ENCODE measurements around the gene CGNL1.

Gene CGNL1

DNA sequence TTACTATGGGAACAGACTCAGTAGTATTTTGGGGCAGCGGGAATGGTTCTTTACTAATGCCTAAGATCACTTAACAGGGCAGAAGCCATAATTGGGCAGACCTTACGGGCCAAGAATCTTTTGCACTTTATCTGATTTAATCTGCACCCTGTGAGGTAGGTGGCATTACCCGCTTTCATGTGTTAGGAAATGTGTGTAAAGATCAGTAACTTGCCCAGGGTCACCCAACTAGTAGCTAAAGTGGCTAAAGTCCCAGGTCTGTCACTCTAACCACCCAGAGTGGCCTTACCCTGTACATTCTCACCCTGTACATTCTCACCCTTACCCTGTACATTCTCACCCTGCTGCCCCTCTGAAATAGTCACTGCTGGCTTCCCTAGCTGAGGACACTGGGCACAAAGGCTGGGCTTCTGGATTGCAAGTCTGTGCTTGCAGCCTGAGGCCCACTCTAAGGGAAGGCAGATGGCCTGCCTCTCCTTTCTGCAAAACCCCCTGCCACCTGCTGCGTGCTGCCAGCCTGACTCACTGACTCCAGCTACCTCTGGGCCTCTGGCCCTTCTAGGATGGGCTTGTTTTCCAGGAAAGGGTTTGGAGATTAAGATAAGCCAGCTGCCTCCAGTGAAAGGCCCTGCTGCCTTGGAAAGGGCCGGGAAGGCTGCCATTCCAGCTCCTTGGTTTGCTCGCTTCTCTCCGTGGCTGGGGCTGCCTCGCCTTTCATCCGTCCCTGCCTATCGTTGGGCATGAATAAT lies 177.9 kb downstream of the CGNL1 start:
- DNase-seq, result no peak

DNA sequence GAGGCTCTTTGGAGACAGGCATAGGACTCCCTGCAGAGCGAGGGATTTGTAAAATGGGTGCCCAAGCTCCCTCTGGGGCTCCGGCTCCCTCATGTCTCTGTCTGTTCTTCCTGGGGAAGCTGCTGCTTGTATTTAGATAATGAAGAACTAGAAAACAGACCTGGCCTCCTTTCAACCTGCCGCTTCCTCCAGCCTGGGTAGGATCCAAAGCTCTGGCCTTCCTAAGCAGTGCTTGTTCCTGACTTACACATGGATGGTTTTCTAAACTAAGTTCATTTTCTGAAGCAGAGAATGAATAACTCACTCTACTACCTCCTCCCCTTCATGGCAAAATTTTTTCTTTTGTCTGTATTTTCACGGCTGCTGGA lies 178.5 kb downstream of the CGNL1 start:
- no peak for DNase-seq

DNA sequence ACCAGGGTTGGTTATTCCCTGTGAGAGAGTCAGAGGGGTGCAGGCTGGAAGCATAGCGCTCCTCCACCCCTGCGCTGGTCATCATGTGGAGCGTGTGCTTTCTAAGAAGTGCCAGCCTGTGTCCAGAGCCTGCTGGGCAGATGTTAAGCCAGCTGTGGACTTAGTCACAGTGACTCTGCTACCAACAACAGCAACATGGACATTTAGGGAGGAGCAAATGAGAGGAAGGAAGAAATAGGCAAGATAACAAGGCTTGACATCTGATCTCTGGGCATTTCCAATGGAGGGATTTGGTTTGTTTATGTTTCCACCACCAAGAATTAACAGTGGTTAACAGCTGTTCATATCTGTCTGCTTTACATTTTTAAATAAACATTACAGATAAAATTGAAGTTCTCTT lies 179.0 kb downstream of the CGNL1 start:
- no peak for DNase-seq

DNA sequence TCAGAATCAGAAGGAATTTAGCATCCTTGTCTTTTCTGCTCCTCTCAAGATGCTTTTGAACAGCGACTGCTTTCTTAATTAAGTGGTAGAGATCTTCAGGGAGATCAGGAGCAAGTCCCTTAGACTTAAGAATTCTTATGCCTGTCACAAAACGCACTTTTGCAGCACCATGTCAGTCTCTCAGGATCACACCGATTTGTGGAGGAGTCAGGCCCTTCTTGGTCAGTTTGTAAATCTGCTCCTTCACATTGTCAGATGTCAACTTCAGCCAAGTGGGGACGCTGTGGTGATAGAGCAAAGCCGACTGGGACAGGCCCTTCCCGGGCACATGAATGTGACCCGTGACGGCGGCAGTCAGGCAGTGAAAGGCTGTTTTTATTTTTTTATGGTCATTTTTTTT lies 179.7 kb downstream of the CGNL1 start:
- no peak for DNase-seq

DNA sequence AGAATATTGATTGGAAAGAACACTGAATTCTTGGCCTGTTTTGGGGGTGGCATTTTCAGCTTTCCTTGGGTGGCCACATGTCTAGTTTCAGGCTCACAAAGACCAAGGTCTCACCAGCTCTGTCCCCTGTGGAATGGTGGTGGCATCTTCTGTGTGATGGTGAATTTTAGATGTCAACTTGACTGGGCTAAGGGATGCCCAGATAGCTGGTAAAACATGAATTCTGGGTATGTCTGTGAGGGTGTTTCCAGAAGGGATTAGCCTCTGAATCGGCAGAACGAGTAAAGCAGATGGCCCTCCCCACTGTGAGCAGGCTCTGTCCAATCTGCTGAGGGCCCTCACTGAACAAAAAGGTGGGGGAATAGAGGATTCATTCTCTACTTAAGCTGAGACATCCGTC lies 181.0 kb downstream of the CGNL1 start:
- no peak for DNase-seq

DNA sequence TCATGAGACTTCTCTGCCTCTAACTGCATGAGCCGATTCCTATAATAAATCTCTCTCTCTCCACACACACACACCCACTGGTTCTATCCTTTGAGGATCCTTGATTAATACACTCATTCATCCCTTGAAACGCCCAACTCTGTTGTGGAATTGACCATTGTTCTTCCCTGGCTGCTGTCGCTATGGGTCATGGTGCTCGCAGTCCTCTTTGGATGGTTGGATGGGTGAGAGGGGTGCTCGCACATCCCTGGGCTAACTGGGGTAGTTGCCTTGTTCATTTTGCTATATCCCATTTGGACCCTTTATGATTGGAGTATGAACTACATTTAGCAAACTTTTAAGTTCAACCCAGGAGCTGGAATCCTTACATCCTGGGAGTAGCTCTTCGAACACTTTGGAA lies 181.5 kb downstream of the CGNL1 start:
- no peak for DNase-seq

DNA sequence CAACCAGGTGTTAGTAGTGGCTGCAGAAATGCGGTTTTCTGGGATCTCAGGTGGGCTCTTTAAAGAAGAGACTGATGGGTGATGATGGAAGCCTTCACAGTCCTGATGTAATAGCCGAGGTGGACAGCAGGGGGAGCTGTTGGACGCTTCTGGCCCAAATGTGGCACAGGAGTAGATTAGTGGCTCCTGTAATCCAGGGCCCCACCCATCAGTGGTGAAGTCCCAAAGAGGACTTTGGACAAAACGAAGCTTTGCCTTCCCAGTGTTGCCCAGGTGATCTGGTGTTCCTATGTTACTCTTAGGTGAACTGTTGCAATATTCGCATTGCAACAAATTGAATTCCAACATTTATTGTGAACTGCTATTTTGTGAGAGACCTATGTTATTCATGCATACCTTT lies 183.6 kb downstream of the CGNL1 start:
- peak; percentile 50 to 74 for DNase-seq

DNA sequence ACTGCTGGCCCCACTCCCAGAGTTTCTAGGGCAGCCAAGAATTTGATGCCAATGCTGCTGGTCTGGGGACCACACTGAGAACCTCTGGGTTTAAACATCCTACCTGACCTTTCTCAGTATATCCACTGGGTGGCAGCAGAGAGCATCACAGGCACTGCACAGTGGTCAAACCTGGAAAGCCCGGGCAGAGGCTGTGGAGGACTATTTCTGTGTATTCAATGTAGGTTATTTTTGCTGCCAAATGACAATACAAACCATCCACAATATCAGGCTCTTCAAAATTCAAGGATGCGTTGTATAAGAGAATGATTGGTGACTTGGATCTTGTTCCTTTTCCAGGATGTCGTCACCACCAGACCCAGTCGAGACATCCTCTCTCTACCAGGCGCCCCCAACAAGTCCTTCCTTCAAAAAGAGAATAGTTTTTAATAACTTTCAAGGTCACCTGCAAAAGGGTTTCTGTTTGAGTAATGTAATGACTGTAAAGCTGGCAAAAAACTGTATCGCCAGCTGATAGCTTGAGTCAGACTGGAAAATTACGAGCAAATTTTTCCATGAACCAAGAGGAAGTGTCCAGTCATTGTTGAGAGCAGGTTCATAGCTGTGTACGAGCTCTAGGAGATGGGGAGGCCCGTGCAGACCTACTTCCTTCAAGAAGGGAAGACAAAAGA lies 184.9 kb downstream of the CGNL1 start:
- DNase-seq, result peak; percentile 57 to 69

DNA sequence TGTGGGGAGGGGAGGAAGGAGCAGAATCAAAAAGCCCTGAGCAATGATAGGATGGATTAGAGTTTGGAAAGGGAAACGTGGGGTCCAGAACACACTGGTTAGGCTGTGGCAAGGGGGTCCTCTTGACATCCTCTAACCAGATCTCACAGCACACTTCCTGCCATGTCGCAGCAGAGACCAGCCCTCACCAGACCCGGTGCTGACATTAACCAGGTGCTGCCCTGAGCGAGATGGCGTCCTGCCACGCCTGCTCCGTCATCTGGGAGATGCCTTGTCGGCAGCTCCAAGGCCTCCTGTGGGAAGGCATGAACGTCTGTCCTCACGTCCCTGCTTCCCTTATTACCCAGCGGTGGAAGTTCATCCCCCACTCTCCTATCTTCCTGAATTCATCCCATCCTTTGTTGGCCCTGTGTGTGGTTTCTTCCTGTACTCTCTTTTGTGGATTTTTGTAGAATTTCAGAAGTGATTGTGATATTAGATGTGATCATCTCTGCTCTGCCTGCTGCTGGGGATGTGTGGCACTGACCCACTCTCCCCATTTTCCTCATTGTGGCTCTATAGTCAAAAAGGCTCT lies 186.0 kb downstream of the CGNL1 start:
- no peak for DNase-seq

DNA sequence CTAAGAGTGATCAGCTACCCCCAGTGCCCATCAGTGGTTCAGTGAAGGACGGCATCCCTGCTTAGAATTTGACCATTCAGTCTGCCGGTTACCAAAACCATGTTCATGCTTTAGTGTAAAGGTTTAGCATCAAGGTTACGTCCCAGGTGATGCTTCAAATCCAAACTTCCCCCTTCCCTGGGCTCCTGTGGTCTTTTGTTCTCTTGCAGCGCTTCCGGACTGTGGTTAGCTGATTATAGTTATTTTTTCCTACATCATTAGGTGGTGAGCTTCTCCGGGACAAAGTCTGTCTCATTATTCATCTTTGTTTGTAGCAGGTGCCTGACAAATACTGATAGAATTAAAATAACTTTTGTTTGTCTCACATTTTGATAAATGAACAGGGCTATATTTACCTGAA lies 187.1 kb downstream of the CGNL1 start:
- peak in 1 of 2 donors; percentile 13 for DNase-seq

DNA sequence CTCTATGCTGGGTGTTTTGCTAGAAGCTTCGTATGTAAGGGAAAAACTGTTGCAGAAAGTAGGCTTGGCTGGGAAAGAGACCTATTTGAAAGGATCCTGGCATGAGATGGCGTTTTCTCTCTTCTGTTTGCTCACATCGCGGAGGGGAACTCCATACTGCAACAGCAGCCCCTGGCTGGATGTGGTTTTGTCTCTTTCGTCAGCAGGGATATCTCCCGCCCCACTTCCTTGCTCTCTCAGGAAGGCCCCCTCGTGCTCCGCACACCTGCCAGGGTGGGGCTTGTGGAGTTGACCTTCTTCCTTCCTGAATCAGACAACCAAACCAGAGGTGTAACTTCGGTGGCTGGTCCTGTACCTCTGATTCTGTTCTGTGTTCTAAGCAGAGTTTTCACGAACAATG lies 189.0 kb downstream of the CGNL1 start:
- peak; percentile 6 to 13 for DNase-seq

DNA sequence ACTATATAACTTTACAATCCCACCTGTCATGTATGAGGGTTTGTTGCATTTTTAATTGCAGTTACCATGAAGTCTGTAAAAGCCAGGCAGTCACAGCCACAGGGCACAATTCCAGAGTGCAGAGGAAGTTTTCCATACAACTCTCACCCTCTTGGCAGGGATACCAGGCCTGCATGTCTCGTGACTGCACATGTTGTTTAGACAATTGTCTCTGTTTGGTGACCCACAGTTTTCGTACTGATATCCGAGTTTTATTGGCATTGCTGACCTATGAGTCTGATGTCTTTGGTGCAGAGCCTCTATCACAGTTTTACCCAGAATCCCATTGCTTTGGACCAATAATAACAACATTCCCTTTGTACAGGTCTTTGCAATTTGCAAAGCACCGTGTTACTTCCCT lies 190.5 kb downstream of the CGNL1 start:
- no peak for DNase-seq

DNA sequence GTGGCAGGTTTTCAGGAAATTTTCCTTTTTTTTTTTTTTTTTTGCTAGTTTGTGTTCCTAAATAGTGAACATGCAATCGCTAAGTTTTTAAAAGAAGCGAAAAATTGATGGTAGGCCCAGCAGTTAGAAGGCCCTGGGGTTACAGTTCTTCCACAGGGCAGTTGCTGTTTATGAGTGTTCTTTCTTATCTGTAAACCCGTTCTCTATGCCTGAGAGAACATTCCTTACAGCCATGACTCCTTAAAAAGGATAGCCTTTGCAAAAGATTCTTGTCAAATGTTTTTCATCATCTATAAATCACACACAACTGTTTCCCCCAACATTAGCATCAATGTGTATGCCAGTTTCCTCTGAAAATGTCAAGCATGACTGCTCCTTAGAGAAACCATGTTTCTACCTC lies 191.6 kb downstream of the CGNL1 start:
- DNase-seq, result no peak

DNA sequence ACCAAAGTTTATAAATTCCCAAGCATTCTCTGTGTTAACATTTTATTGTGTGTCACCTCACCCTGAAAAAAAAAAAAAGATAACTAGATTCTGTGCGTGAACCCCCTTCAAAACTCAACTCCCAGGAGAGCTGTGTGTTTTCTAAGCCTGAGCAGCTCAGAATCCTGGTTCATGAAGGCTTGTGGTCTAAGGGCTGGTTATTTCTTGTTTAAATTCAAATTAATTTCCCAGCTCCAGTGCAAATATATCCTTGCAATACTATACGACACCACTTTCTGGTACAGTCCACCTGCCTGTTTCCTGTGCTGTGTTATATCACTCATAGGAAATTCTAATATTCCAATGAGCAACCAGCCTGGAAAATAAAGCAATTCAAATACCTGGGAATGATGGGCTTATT lies 192.0 kb downstream of the CGNL1 start:
- DNase-seq, result no peak

DNA sequence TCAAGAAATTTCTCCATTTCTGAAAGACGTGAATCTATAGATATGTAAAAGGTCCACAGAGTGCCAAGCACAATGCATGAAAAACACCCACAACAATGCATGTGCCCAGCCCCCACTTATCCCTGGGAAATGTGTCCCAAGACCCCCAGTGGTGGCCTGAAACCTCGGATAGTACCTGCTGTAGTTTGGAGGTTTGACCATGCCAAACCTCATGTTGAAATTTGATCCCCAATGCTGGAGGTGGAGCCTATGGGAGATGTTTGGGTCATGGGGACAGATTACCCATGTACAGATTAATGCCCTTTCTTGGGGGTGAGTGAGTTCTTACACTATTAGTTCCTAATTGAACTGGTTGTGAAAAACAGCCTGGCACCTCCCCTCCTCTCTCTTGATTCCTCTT lies 194.0 kb downstream of the CGNL1 start:
- DNase-seq, result no peak

DNA sequence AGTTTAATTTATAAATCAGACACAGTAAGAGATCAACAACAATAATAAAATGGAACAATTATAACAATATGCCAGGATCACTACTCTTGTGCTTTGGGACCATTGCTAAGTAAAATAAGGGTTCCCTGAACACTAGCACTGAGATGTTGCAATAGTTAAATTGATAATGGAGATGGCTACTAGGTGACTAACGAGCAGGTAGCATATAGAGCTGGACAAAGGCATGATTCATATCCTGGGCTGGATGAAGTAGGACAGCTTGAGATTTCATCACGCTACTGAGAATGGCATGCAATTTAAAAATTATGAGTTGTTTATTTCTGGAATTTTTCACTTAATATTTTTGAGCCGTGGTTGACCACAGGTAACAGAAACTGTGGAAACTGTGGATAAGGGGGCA lies 194.7 kb downstream of the CGNL1 start:
- no peak for DNase-seq

DNA sequence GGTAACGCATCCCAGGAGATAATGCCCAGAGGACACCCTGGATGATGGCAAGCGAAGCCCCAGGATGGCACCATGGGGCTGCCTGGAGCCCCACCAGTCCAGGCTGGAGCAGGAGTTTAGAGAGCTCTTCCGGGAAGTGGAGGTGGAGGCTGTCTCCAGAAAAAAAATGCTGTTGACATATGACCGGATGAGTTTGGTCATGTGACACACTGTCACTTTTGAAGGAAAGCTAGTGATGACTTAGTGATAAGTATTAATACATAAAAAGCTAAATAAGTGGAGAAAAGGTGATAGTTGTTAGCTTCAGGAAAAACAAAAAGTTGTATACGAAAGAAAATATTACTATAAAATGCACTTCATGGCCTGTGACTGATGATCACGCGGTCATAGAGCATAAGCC lies 195.4 kb downstream of the CGNL1 start:
- no peak for DNase-seq

DNA sequence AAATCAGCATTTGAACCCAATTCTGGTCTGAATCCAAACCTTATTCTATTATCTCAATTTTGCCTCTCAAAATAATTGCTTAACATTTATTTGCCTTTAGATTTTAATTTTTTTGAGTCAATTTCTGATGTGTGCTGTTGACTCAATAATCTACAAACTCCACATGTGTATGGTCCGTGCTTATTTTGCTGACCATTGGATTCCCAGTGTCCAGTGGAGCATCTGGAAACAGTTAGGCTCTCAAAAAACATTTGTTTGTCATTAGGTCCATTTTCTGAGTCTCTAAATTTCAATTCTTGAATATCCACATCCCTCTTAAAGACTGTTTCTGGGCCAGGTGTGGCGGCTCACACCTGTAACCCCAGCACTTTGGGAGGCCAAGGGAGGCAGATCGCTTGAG lies 196.2 kb downstream of the CGNL1 start:
- no peak for DNase-seq

DNA sequence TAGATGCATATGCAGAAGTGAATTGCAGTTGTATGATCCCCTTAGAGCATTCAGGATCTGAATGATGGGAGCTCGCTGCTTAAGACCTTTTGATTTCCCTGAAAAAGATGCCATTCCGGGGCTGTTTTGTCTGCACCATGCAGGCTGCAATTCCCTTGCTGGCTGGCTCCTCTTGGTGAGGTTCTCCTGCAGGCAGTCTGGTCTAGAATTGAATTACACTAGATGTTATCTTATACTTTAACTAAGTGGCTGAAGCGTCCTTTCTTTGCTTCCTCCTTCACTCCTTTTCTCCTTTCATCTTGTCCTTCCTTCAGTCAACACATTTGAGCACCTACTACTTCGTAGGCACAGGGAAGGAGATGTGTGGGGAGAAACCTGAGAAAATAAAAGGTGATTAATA lies 196.8 kb downstream of the CGNL1 start:
- DNase-seq, result no peak

DNA sequence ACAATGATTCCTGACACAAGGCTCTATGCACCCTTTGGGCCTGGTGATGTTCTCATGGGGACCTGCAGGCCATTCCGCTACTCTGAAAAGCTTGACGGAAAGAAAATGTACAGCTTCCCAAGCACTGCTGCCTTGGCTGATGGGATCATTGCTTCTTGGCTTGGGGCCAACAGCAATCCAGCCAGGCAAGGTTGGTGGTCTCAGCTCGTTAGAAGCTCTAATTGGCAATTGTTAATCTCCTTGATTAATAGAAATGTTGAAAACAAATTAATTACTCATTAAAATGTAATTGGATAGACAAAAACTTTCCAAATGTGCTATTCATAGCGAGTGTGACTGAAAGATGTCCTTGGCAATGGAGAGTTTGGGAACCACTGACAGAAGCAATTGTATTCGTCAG lies 199.1 kb downstream of the CGNL1 start:
- no peak for DNase-seq

DNA sequence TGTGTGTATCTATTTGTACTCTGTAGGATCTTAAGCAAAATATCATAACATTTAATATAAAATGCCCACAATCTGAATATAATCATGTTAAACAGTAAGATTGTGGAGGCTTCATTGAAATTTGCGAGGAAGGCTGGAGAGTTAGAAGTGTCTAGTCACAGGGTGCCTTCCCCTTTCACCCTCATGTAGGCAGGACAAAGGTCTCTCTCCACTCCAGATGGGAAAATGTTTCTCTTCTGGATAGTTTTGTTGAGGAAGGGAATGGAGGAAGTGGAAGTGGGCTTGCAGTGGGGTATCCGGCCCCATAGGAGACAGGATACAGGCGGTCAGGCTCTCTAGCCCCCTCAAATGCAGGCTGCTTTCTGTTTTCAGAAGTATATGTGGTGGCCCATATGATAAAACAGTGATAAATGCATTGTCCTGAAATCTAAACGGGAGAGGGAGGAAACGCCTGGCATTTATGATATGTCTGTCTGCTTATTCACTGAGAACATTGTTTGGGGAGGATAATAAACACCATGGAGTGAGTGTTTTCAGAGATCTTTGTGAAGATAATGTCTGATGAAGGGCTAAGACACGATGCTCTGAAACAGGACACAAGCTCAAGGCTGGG lies 202.1 kb downstream of the CGNL1 start:
- no peak for DNase-seq

DNA sequence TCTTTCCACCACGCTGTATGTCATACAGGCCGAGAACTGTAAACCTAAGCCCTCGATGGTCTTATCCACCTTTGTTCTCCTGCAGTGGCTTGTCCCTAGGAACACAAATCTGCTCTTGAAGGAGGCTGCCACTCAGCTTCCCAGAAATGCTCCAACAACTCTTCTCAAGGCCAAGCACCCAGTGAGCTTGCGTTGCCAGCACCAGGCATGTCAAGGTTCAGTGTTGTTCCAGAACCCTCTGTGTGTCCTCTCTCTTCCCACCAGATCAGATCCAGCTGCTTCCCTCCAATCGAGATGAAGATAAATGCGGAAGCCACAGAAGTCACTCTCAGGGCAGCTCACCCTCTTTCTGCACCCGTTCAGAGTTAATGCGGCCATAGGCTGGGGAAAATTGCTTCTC lies 204.1 kb downstream of the CGNL1 start:
- DNase-seq, result no peak

DNA sequence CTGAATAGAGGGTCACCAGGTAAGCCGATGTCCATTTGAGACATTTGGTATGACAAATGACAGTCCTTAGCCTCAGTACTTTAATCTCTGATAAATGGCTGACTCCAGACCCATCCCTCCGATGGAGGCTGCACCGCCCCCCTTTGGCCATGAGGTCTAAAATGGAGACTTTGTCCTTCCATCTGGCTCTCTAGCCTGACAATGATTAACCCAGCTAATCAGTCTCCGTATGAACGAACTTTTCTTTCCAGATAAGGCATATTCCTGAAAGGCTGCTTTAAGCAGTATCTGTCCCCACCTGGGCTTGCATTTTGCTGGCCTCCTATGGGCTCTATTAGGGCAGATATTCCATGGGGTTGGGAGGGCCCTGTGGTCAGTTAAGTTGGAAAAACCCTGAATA lies 204.6 kb downstream of the CGNL1 start:
- DNase-seq, result no peak

DNA sequence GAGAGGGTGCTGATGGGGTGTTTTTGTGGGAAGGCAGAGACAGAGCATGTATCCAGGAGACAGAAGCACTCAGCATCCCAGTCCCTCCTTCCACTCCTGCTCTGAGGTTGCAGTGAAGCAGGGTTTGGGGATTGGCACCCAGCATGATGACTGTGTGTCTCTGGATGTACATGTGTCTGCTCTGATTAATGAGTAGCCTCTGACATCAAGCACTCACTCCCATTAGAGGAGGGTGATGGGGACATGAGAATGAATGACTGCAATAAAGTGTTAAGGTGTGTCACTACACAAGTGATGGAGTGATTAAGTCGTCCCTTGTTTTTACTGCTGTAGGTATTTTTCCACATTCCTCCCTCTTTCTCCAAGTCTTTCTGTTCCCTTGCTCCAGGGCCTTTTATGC lies 205.8 kb downstream of the CGNL1 start:
- DNase-seq, result no peak

All from activated CD4-positive, alpha-beta T cell treated with anti-CD3 and anti-CD28 coated beads for 4 hours (primary cell).